ENCODE data around the gene ZNF44.

Gene ZNF44

GRCh38 chr19:12260236-12260635 is 34.4 kb downstream of the ZNF44 start:
- no peak for TF ChIP-seq EZH2 (IDR thresholded peaks at IDR 0.05; ENCODE audit: borderline replicate concordance, low read length)
- no peak for TF ChIP-seq CTCF (IDR thresholded peaks at IDR 0.05; ENCODE audit: low read length)
- H3K27me3 ChIP-seq (ENCODE audit: insufficient read depth, low read length): no peaks in the 10 kb centered on the region
- H2AFZ ChIP-seq (ENCODE audit: low read length): no peak overlapping the region
- H3K4me2 ChIP-seq (ENCODE audit: low read length): no peak overlapping the region
- H3K9me3 ChIP-seq (ENCODE audit: low read length): peaks cover under 1% of the 10 kb centered on the region; the same call in 1 of the 2 replicates
- no peaks in the 10 kb centered on the region for H3K9me2 ChIP-seq (ENCODE audit: low read depth, low read length)
- H4K20me1 ChIP-seq (ENCODE audit: insufficient read depth, low read length): no peaks in the 10 kb centered on the region
- H3K27ac ChIP-seq (ENCODE audit: low read depth, low read length, poor library complexity, severe bottlenecking): no peak overlapping the region
- H3K4me3 ChIP-seq (ENCODE audit: low read depth, low read length, poor library complexity, severe bottlenecking): no peak overlapping the region
- H3K4me1 ChIP-seq (ENCODE audit: insufficient read depth, low read length, severe bottlenecking): no peaks in the 10 kb centered on the region
- no peaks in the 10 kb centered on the region for H3K36me3 ChIP-seq (ENCODE audit: insufficient read depth, low read length)
- no peak overlapping the region for H3K9ac ChIP-seq (ENCODE audit: low read length)
- no peaks in the 10 kb centered on the region for H3F3A ChIP-seq (ENCODE audit: insufficient read depth, low read length)
- no peaks in the 10 kb centered on the region for H3K79me2 ChIP-seq (ENCODE audit: insufficient read depth, low read length)

- Histone ChIP-seq H3K9me2 (ENCODE audit: low read depth, low read length) (no peaks in the 10 kb centered on the region), H3K9me3 (ENCODE audit: low read length) (0 out of 2 replicates have a peak, but pooled peaks cover under 1% of the 10 kb centered on the region), H3K4me3 (ENCODE audit: low read depth, low read length, poor library complexity, severe bottlenecking) (no peak overlapping the region), H2AFZ (ENCODE audit: low read length) (no peak overlapping the region), H3K4me2 (ENCODE audit: low read length) (no peak overlapping the region), H3K27me3 (ENCODE audit: insufficient read depth, low read length) (no peaks in the 10 kb centered on the region), H3K36me3 (ENCODE audit: insufficient read depth, low read length) (no peaks in the 10 kb centered on the region), H3K27ac (ENCODE audit: low read depth, low read length, poor library complexity, severe bottlenecking) (no peak overlapping the region), H3K79me2 (ENCODE audit: insufficient read depth, low read length) (no peaks in the 10 kb centered on the region), H3K4me1 (ENCODE audit: insufficient read depth, low read length, severe bottlenecking) (no peaks in the 10 kb centered on the region), H3F3A (ENCODE audit: insufficient read depth, low read length) (no peaks in the 10 kb centered on the region), H3K9ac (ENCODE audit: low read length) (no peak overlapping the region), H4K20me1 (ENCODE audit: insufficient read depth, low read length) (no peaks in the 10 kb centered on the region)
- TF ChIP-seq CTCF (IDR thresholded peaks at IDR 0.05; ENCODE audit: low read length) (no peak), EZH2 (IDR thresholded peaks at IDR 0.05; ENCODE audit: borderline replicate concordance, low read length) (no peak)
Measured at GRCh38 chr19:12255372-12255771, 39.3 kb downstream of the ZNF44 start.

GRCh38 chr19:12247644-12248222 is 47.0 kb downstream of the ZNF44 start:
- H3K4me1 ChIP-seq (ENCODE audit: insufficient read depth, low read length, severe bottlenecking): no peaks in the 10 kb centered on the region
- H3K4me2 ChIP-seq (ENCODE audit: low read length): no peak overlapping the region
- H3K9me2 ChIP-seq (ENCODE audit: low read depth, low read length): no peaks in the 10 kb centered on the region
- no peak overlapping the region for H3K9ac ChIP-seq (ENCODE audit: low read length)
- TF ChIP-seq CTCF (IDR thresholded peaks at IDR 0.05; ENCODE audit: low read length) (no peak), EZH2 (IDR thresholded peaks at IDR 0.05; ENCODE audit: borderline replicate concordance, low read length) (no peak)
- H3K4me3 ChIP-seq (ENCODE audit: low read depth, low read length, poor library complexity, severe bottlenecking): no peak overlapping the region
- no peaks in the 10 kb centered on the region for H3F3A ChIP-seq (ENCODE audit: insufficient read depth, low read length)
- H4K20me1 ChIP-seq (ENCODE audit: insufficient read depth, low read length): no peaks in the 10 kb centered on the region
- no peaks in the 10 kb centered on the region for H3K79me2 ChIP-seq (ENCODE audit: insufficient read depth, low read length)
- peaks cover 27% of the 10 kb centered on the region for H3K9me3 ChIP-seq (ENCODE audit: low read length)
- H3K36me3 ChIP-seq (ENCODE audit: insufficient read depth, low read length): no peaks in the 10 kb centered on the region
- H2AFZ ChIP-seq (ENCODE audit: low read length): no peak overlapping the region
- no peak overlapping the region for H3K27ac ChIP-seq (ENCODE audit: low read depth, low read length, poor library complexity, severe bottlenecking)
- H3K27me3 ChIP-seq (ENCODE audit: insufficient read depth, low read length): no peaks in the 10 kb centered on the region

Measured in OCI-LY1 (cell line).